ENCODE data around the gene POLL. TPM values are rescaled to one million over a fixed set of nuclear protein-coding genes. Genes with fewer than 3 reads are reported as not detected.

POLL gene
- total and polyA plus RNA-seq, 2 experiments from 2014 or later, result 17.3 to 24.3 TPM

DNA sequence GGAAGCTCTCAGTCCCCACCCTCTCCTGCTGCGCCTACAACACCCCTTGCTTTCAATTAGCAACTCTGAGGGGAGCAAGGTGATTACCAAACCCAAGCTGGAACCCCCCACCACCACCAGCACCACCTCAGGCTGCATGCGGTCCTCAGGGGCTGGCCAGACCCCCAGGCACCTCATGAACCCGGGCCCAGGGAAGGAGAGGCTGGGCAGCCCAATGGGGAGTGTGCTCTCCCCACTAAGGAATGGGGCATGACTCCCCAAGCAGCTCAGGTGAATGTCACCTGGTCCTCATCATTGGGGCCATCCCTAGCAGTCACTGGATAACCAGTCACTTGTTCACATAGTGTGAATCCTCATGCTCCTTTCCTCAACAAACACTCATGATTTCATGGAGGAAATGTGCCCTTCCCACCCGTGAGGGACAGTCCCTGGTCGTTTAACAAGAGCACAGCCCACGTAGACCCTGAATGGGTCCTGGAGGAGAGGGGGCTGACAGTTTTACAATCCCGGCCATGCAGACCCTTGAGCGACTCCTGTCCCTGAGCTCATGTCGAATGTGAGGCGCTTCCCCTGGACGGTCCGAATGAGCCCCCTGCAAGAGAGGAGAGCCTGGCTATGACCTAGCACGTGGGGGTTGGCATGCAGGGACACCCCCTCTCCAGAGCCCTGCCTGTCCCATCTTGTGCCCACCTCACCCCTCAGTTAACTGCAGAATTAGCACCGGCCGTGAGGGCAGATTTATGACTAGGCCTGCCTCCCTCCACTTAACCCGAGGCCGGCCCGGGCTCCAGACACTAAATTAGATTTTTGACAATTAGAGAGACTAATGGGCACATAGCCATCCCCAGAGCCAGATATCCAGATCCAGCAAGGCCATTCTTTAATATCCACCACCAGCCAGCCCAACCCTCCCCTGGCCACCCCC is 29.1 kb downstream of the POLL start:
- H3K27me3 Mint-ChIP-seq (ENCODE audit: insufficient read depth, low read depth, poor library complexity), result peaks cover 5% of the 10 kb centered on the region
- no peaks in the 10 kb centered on the region for H3K27me3 ChIP-seq (ENCODE audit: insufficient read depth)
- ATAC-seq (no peak), DNase-seq (ENCODE audit: low spot score) (no peak)
- H3K27ac Mint-ChIP-seq, result 0 out of 2 replicates have a peak overlapping the region, but pooled peaks have one; percentile 67
- no peaks in the 10 kb centered on the region for H3K79me2 ChIP-seq (replicated peaks; ENCODE audit: insufficient read depth)
- H3K27ac ChIP-seq (ENCODE audit: low read depth), result no peak overlapping the region
- no peaks in the 10 kb centered on the region for H3K36me3 ChIP-seq (ENCODE audit: insufficient read depth)
- H2AFZ ChIP-seq, result no peak overlapping the region
- H3K4me1 ChIP-seq (ENCODE audit: insufficient read depth), result no peaks in the 10 kb centered on the region
- no peaks in the 10 kb centered on the region for H3K9me2 ChIP-seq (ENCODE audit: insufficient read depth)
- H3K9me3 Mint-ChIP-seq, result no peaks in the 10 kb centered on the region; the same call in 2 of the 3 replicates
- peaks cover 2% of the 10 kb centered on the region; the same call in 2 of the 3 replicates for H3K4me1 Mint-ChIP-seq
- no peak overlapping the region for H3K4me2 ChIP-seq
- H3K36me3 Mint-ChIP-seq (ENCODE audit: low read depth), result no peaks in the 10 kb centered on the region
- H3F3A ChIP-seq (replicated peaks; ENCODE audit: low read depth), result no peaks in the 10 kb centered on the region
- no peak overlapping the region for H3K4me3 Mint-ChIP-seq
- H3K4me3 ChIP-seq, result no peak overlapping the region
- no peaks in the 10 kb centered on the region for H4K20me1 ChIP-seq (replicated peaks; ENCODE audit: insufficient read depth)
- TF ChIP-seq EZH2phosphoT487 (IDR thresholded peaks at IDR 0.05; ENCODE audit: unreplicated experiment) (no peak), POLR2AphosphoS5 (IDR thresholded peaks at IDR 0.05; ENCODE audit: low read depth) (no peak), EZH2 (IDR thresholded peaks at IDR 0.05; ENCODE audit: low read depth, unreplicated experiment) (no peak), STAT1 (IDR thresholded peaks at IDR 0.05; ENCODE audit: unreplicated experiment) (no peak), CREB1 (CRISPR knock-in tag; IDR thresholded peaks at IDR 0.05; ENCODE audit: low read depth) (no peak), NANOG (IDR thresholded peaks at IDR 0.05; ENCODE audit: borderline replicate concordance) (no peak), ZNF114 (CRISPR knock-in tag; IDR thresholded peaks at IDR 0.05) (no peak), ZNF331 (CRISPR knock-in tag; IDR thresholded peaks at IDR 0.05; ENCODE audit: low read depth) (no peak), JUNB (IDR thresholded peaks at IDR 0.05; ENCODE audit: unreplicated experiment) (no peak)
- TF ChIP-seq, protein P1, sequence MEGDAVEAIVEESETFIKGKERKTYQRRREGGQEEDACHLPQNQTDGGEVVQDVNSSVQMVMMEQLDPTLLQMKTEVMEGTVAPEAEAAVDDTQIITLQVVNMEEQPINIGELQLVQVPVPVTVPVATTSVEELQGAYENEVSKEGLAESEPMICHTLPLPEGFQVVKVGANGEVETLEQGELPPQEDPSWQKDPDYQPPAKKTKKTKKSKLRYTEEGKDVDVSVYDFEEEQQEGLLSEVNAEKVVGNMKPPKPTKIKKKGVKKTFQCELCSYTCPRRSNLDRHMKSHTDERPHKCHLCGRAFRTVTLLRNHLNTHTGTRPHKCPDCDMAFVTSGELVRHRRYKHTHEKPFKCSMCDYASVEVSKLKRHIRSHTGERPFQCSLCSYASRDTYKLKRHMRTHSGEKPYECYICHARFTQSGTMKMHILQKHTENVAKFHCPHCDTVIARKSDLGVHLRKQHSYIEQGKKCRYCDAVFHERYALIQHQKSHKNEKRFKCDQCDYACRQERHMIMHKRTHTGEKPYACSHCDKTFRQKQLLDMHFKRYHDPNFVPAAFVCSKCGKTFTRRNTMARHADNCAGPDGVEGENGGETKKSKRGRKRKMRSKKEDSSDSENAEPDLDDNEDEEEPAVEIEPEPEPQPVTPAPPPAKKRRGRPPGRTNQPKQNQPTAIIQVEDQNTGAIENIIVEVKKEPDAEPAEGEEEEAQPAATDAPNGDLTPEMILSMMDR (conservative IDR thresholded peaks at IDR 0.05; ENCODE audit: low read depth in 2 of 2), result no peak
- TF ChIP-seq, protein P2, sequence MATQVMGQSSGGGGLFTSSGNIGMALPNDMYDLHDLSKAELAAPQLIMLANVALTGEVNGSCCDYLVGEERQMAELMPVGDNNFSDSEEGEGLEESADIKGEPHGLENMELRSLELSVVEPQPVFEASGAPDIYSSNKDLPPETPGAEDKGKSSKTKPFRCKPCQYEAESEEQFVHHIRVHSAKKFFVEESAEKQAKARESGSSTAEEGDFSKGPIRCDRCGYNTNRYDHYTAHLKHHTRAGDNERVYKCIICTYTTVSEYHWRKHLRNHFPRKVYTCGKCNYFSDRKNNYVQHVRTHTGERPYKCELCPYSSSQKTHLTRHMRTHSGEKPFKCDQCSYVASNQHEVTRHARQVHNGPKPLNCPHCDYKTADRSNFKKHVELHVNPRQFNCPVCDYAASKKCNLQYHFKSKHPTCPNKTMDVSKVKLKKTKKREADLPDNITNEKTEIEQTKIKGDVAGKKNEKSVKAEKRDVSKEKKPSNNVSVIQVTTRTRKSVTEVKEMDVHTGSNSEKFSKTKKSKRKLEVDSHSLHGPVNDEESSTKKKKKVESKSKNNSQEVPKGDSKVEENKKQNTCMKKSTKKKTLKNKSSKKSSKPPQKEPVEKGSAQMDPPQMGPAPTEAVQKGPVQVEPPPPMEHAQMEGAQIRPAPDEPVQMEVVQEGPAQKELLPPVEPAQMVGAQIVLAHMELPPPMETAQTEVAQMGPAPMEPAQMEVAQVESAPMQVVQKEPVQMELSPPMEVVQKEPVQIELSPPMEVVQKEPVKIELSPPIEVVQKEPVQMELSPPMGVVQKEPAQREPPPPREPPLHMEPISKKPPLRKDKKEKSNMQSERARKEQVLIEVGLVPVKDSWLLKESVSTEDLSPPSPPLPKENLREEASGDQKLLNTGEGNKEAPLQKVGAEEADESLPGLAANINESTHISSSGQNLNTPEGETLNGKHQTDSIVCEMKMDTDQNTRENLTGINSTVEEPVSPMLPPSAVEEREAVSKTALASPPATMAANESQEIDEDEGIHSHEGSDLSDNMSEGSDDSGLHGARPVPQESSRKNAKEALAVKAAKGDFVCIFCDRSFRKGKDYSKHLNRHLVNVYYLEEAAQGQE (IDR thresholded peaks at IDR 0.05; ENCODE audit: unreplicated experiment), result no peak
- TF ChIP-seq, protein P3, sequence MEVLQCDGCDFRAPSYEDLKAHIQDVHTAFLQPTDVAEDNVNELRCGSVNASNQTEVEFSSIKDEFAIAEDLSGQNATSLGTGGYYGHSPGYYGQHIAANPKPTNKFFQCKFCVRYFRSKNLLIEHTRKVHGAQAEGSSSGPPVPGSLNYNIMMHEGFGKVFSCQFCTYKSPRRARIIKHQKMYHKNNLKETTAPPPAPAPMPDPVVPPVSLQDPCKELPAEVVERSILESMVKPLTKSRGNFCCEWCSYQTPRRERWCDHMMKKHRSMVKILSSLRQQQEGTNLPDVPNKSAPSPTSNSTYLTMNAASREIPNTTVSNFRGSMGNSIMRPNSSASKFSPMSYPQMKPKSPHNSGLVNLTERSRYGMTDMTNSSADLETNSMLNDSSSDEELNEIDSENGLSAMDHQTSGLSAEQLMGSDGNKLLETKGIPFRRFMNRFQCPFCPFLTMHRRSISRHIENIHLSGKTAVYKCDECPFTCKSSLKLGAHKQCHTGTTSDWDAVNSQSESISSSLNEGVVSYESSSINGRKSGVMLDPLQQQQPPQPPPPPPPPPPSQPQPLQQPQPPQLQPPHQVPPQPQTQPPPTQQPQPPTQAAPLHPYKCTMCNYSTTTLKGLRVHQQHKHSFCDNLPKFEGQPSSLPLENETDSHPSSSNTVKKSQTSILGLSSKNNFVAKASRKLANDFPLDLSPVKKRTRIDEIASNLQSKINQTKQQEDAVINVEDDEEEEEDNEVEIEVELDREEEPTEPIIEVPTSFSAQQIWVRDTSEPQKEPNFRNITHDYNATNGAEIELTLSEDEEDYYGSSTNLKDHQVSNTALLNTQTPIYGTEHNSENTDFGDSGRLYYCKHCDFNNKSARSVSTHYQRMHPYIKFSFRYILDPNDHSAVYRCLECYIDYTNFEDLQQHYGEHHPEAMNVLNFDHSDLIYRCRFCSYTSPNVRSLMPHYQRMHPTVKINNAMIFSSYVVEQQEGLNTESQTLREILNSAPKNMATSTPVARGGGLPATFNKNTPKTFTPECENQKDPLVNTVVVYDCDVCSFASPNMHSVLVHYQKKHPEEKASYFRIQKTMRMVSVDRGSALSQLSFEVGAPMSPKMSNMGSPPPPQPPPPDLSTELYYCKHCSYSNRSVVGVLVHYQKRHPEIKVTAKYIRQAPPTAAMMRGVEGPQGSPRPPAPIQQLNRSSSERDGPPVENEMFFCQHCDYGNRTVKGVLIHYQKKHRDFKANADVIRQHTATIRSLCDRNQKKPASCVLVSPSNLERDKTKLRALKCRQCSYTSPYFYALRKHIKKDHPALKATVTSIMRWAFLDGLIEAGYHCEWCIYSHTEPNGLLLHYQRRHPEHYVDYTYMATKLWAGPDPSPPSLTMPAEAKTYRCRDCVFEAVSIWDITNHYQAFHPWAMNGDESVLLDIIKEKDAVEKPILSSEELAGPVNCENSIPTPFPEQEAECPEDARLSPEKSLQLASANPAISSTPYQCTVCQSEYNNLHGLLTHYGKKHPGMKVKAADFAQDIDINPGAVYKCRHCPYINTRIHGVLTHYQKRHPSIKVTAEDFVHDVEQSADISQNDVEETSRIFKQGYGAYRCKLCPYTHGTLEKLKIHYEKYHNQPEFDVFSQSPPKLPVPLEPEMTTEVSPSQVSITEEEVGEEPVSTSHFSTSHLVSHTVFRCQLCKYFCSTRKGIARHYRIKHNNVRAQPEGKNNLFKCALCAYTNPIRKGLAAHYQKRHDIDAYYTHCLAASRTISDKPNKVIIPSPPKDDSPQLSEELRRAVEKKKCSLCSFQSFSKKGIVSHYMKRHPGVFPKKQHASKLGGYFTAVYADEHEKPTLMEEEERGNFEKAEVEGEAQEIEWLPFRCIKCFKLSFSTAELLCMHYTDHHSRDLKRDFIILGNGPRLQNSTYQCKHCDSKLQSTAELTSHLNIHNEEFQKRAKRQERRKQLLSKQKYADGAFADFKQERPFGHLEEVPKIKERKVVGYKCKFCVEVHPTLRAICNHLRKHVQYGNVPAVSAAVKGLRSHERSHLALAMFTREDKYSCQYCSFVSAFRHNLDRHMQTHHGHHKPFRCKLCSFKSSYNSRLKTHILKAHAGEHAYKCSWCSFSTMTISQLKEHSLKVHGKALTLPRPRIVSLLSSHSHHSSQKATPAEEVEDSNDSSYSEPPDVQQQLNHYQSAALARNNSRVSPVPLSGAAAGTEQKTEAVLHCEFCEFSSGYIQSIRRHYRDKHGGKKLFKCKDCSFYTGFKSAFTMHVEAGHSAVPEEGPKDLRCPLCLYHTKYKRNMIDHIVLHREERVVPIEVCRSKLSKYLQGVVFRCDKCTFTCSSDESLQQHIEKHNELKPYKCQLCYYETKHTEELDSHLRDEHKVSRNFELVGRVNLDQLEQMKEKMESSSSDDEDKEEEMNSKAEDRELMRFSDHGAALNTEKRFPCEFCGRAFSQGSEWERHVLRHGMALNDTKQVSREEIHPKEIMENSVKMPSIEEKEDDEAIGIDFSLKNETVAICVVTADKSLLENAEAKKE (CRISPR knock-in tag; IDR thresholded peaks at IDR 0.05), result no peak
- TF ChIP-seq, protein P4, sequence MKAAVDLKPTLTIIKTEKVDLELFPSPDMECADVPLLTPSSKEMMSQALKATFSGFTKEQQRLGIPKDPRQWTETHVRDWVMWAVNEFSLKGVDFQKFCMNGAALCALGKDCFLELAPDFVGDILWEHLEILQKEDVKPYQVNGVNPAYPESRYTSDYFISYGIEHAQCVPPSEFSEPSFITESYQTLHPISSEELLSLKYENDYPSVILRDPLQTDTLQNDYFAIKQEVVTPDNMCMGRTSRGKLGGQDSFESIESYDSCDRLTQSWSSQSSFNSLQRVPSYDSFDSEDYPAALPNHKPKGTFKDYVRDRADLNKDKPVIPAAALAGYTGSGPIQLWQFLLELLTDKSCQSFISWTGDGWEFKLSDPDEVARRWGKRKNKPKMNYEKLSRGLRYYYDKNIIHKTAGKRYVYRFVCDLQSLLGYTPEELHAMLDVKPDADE (IDR thresholded peaks at IDR 0.05), result no peak

Data from GM23338 (cell line).